ENCODE data around the gene ADAT1. TPM values are rescaled to one million over a fixed set of nuclear protein-coding genes. Genes with fewer than 3 reads are reported as not detected.

The ADAT1 gene
- total and polyA plus RNA-seq, 2 of the 13 experiments (the other 11 are each of a cell fraction or from before 2014, with no cell fraction given) = 18.4 to 40.8 TPM

DNA sequence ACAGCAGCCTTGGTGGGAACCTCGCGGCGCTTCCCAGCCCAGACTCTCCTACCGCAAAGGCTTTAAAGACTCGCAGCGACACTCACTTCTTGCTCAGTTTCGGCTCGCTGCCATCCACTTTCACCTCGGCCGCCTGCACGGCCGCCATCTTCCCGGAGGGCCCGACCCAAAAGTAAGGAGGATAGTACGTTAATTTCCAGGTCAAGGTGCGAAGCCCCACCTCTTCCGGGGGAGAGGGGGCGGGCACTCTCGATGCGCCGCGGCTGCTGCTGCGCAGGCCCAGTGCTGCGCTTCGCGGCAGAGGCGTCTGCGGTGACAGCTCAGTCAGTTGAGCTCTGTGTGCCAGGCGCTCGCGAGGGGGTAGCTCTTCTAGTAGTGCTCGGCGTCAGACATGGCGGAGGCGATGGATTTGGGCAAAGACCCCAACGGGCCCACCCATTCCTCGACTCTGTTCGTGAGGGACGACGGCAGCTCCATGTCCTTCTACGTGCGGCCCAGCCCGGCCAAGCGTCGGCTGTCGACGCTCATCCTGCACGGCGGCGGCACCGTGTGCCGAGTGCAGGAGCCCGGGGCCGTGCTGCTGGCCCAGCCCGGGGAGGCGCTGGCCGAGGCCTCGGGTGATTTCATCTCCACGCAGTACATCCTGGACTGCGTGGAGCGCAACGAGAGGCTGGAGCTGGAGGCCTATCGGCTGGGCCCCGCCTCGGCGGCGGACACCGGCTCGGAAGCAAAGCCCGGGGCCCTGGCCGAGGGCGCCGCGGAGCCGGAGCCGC lies 24.6 kb upstream of the ADAT1 start, which contains the start of the genes KARS1 and TERF2IP (continued):
- TF ChIP-seq ZNF318 (CRISPR knock-in tag; IDR thresholded peaks at IDR 0.05) = no peak
- no peak for TF ChIP-seq HNRNPH1 (optimal IDR thresholded peaks at IDR 0.05; ENCODE audit: low read depth, low read length)
- peak; percentile 98 for TF ChIP-seq PHF8 (CRISPR knock-in tag; IDR thresholded peaks at IDR 0.05)
- TF ChIP-seq NR0B2 (CRISPR knock-in tag; IDR thresholded peaks at IDR 0.05) = peak; percentile 93
- peak; percentile 15 for TF ChIP-seq ZNF567 (CRISPR knock-in tag; IDR thresholded peaks at IDR 0.05; ENCODE audit: borderline replicate concordance)
- no peak; the same call in 1 of the 2 replicates for TF ChIP-seq FOXK1 (CRISPR knock-in tag; IDR thresholded peaks at IDR 0.05; ENCODE audit: borderline replicate concordance, low read depth)
- TF ChIP-seq ZNF652 (CRISPR knock-in tag; IDR thresholded peaks at IDR 0.05; ENCODE audit: borderline replicate concordance, low read depth) = peak; percentile 60
- no peak for TF ChIP-seq CENPX (CRISPR knock-in tag; IDR thresholded peaks at IDR 0.05)
- TF ChIP-seq, protein P1, sequence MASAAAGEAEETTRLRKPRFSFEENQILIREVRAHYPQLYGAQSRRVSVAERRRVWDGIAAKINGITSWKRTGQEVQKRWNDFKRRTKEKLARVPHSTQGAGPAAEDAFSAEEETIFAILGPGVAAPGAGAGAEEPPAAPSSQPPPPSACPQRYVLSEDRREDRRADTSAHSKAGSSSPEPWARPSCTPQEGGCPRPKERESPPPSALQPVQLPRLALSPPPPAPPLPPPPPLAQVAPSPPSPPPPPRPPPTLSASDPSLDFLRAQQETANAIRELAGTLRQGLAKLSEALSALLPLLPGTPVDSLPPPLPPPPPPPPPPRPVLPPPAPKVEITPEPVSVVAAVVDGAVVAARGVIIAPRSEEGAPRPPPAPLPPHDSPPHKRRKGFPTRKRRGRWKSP (CRISPR knock-in tag; IDR thresholded peaks at IDR 0.05) = 0 out of 2 replicates have a peak, but pooled peaks have one; percentile 56
- 0 out of 2 replicates have a peak, but pooled peaks have one; percentile 13 for TF ChIP-seq ZNF549 (CRISPR knock-in tag; IDR thresholded peaks at IDR 0.05)
- TF ChIP-seq HMGA1 (CRISPR knock-in tag; conservative IDR thresholded peaks at IDR 0.05) = no peak
- peak; percentile 73; the same call in 1 of the 2 replicates for TF ChIP-seq HNRNPL (IDR thresholded peaks at IDR 0.05; ENCODE audit: low read depth, low read length)
- no peak; the same call in 1 of the 2 replicates for TF ChIP-seq ATF3 (CRISPR knock-in tag; IDR thresholded peaks at IDR 0.05)
- no peak for TF ChIP-seq ZNF768 (CRISPR knock-in tag; IDR thresholded peaks at IDR 0.05)
- TF ChIP-seq ARHGAP35 (CRISPR knock-in tag; IDR thresholded peaks at IDR 0.05; ENCODE audit: borderline replicate concordance) = peak; percentile 92
- peak; percentile 69; the same call in 1 of the 2 replicates for TF ChIP-seq ZNF136 (CRISPR knock-in tag; IDR thresholded peaks at IDR 0.05; ENCODE audit: low read depth)
